Endothelial cell (in vitro differentiated cells): ENCODE data around the gene KIAA0930. TPM values are rescaled to one million over a fixed set of nuclear protein-coding genes. Genes with fewer than 3 reads are reported as not detected.

Experiments used
- DNase-seq: peaks from one replicate; pipeline ENCODE4 v3.0.0; 2021; ENCODE audit warnings: low spot score
- H3K27ac Mint-ChIP-seq: one replicate; pipeline ENCODE4 v1.8.0; 2021; ENCODE audit warnings: mixed read lengths, inconsistent platforms; ENCODE audit not compliant: unreplicated experiment
- H3K27me3 Mint-ChIP-seq: one replicate; pipeline ENCODE4 v1.8.0; 2021; ENCODE audit warnings: mild to moderate bottlenecking, moderate library complexity, mixed read lengths, inconsistent platforms; ENCODE audit not compliant: unreplicated experiment
- H3K36me3 Mint-ChIP-seq: one replicate; pipeline ENCODE4 v1.8.0; 2021; ENCODE audit warnings: mild to moderate bottlenecking, low read depth, mixed read lengths, inconsistent platforms; ENCODE audit not compliant: unreplicated experiment
- H3K4me1 Mint-ChIP-seq: one replicate; pipeline ENCODE4 v1.8.0; 2021; ENCODE audit warnings: mild to moderate bottlenecking, mixed read lengths, inconsistent platforms; ENCODE audit not compliant: unreplicated experiment
- H3K4me3 Mint-ChIP-seq: one replicate; pipeline ENCODE4 v1.8.0; 2021; ENCODE audit warnings: mild to moderate bottlenecking, mixed read lengths, inconsistent platforms; ENCODE audit not compliant: unreplicated experiment
- H3K9me3 Mint-ChIP-seq: one replicate; pipeline ENCODE4 v1.8.0; 2021; ENCODE audit warnings: mixed read lengths, inconsistent platforms; ENCODE audit not compliant: unreplicated experiment
- CTCF ChIP-seq: fragments of 200-600 bp; sonication (generic); IDR thresholded peaks from one replicate; pipeline ENCODE4 v1.5.0; 2021; ENCODE audit warnings: antibody characterized with exemption; ENCODE audit not compliant: unreplicated experiment
- total RNA-seq: library from RNA; stranded (reverse); fragmentation: NEBNext Ultra II Directional; extraction: Animal tissue kit (Norgen Biotek cat#: 25700); gene quantifications from one replicate; pipeline ENCODE4 v1.2.1, GENCODE V29; 2021; ENCODE audit not compliant: unreplicated experiment

The KIAA0930 gene
- total RNA-seq, 1 donor from 2014 or later = 18.7 TPM

DNA sequence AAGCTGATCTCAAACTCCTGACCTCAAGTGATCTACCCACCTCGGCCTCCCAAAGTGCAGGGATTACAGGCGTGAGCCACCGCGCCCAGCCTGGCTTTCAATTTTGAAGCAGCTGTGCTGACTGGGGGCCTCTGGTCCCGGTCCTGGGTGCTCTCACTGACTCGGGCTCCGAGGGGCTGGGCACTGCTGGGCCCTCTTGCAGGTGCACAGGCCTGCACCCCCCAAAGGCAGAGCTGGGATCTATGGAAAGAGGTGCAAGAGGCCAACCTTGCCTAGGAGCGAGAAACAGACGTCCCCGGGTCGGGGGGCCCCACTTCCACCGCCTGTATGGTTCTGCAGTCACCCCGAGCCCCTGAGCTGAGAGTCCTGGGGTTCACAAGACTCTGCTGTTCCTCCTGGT, 33.2 kb downstream of the KIAA0930 start:
- no peak for DNase-seq
- no peak for TF ChIP-seq CTCF
- no peak overlapping the region for H3K27ac Mint-ChIP-seq
- no peaks in the 10 kb centered on the region for H3K9me3 Mint-ChIP-seq
- H3K27me3 Mint-ChIP-seq = peaks cover 2% of the 10 kb centered on the region
- H3K4me1 Mint-ChIP-seq = no peaks in the 10 kb centered on the region
- no peak overlapping the region for H3K4me3 Mint-ChIP-seq
- H3K36me3 Mint-ChIP-seq = peaks cover 6% of the 10 kb centered on the region

- no peak for TF ChIP-seq CTCF
- Mint-ChIP-seq H3K4me1 (no peaks in the 10 kb centered on the region), H3K9me3 (no peaks in the 10 kb centered on the region), H3K36me3 (peaks cover 6% of the 10 kb centered on the region), H3K27ac (no peak overlapping the region), H3K4me3 (no peak overlapping the region), H3K27me3 (peaks cover 2% of the 10 kb centered on the region)
- no peak for DNase-seq
Measured at GRCh38 chr22:45206233-45206632, 34.5 kb downstream of the KIAA0930 start.

DNA sequence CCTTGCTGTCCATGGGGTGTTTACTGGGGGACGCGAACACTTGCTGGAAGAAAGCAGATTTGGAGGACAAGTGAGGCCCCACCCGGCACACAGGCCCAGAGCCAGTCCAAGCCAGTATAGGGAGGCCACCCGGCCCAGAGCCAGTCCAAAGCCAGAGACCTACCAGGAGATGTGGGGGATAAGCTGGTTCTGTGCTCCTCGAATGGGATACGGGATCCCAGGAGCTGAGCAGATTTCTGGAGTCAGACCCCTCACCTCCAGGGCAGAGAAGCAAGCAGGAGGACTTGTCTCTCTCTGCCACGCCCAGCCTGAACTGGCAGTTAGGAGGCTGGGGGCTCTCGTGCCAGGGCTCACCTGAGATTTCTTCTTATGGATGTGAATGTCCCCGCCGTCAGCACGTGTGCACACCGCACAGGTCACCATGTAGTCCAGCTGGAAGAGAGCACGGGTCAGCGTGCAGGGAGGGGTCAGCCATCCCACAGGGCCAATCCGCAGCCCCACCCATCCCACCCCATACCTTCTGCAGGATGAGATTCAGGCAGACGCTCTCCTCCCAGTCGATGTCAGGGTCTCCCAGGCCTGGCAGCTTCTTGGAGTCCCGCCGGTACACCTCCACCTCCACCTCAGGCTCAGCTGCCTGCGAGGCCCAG, 35.3 kb downstream of the KIAA0930 start:
- H3K4me3 Mint-ChIP-seq = no peak overlapping the region
- no peaks in the 10 kb centered on the region for H3K9me3 Mint-ChIP-seq
- H3K27ac Mint-ChIP-seq = no peak overlapping the region
- TF ChIP-seq CTCF = no peak
- DNase-seq = no peak
- no peaks in the 10 kb centered on the region for H3K4me1 Mint-ChIP-seq
- H3K36me3 Mint-ChIP-seq = peaks cover 14% of the 10 kb centered on the region
- H3K27me3 Mint-ChIP-seq = peaks cover 2% of the 10 kb centered on the region

DNA sequence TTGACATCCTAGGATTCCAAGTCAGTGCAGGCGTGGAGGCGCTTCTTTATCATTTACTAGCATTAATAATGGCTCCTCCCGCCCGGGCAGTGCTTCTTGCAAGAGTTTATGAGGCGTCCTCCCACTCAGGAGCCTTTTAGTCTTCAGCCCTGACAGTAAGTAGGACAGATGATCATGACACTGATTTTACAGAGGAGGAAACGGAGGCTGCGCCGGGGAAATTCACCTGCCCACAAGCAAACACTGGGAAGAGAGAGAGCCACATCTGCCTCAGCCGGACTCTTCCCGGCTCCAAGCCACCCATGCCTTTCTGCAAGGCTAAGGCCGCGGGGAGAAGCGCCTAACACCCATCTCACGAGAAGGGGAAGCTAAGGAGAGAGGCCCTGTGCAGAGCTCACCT, 35.9 kb downstream of the KIAA0930 start:
- Mint-ChIP-seq H3K27me3 (peaks cover 2% of the 10 kb centered on the region), H3K4me1 (no peaks in the 10 kb centered on the region), H3K4me3 (no peak overlapping the region), H3K36me3 (peaks cover 15% of the 10 kb centered on the region), H3K9me3 (no peaks in the 10 kb centered on the region), H3K27ac (no peak overlapping the region)
- no peak for DNase-seq
- TF ChIP-seq CTCF = no peak

DNA sequence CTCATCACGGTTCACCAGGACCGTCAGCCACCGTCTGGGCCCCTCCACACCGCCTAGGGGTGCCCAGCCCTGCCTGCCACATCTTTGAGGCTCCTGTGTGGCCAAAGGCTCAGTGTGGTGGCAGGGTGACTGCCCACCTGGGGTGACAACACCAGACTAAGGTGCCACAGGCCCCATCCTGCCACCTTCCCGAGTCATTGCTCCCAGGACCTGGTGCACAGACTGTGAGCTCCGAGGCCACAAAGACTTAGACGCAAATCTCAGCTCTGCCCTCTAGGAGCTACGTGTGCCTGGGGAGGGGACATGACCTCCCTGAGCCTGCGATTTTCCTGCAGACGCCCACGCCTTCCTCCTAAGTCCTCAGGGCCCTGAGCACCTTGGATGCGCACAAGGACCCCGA, 36.5 kb downstream of the KIAA0930 start:
- peaks cover 15% of the 10 kb centered on the region for H3K36me3 Mint-ChIP-seq
- H3K9me3 Mint-ChIP-seq = no peaks in the 10 kb centered on the region
- TF ChIP-seq CTCF = no peak
- H3K4me1 Mint-ChIP-seq = no peaks in the 10 kb centered on the region
- no peak for DNase-seq
- H3K27me3 Mint-ChIP-seq = peaks cover 2% of the 10 kb centered on the region
- no peak overlapping the region for H3K27ac Mint-ChIP-seq
- no peak overlapping the region for H3K4me3 Mint-ChIP-seq
